ENCODE results near the gene NRP1.

- TF ChIP-seq SP1 (IDR thresholded peaks at IDR 0.05; ENCODE audit: low read depth, low read length) = no peak
- TF ChIP-seq USF2 (IDR thresholded peaks at IDR 0.05; ENCODE audit: low read length) = no peak
- TF ChIP-seq YY1 (IDR thresholded peaks at IDR 0.05; ENCODE audit: low read depth, low read length) = no peak
- no peak for TF ChIP-seq POLR2A (IDR thresholded peaks at IDR 0.05; ENCODE audit: control extremely low read depth in 1 of 2, low read depth in 2 of 2, low read length in 2 of 2)
- no peak for TF ChIP-seq CTCF (IDR thresholded peaks at IDR 0.05; ENCODE audit: control extremely low read depth in 1 of 3, insufficient read depth in 1 of 3, low read depth in 1 of 3, low read length in 3 of 3)
- no peak for TF ChIP-seq CHD2 (IDR thresholded peaks at IDR 0.05; ENCODE audit: low read length)
- TF ChIP-seq JUND (IDR thresholded peaks at IDR 0.05; ENCODE audit: low read length) = no peak
- no peak for TF ChIP-seq MAX (IDR thresholded peaks at IDR 0.05)
- TF ChIP-seq EZH2 (IDR thresholded peaks at IDR 0.05; ENCODE audit: low read depth, low read length, severe bottlenecking) = no peak
Measured at GRCh38 chr10:33293531-33294170, 40.8 kb downstream of the NRP1 start.
